GM18520 (cell line): Measurements from ENCODE around the gene MACROD2.
A peak's percentile ranks its signal among the peaks of the same experiment; 100 is the strongest.
"Not testable (repeated sequence)": the region's sequence is repeated elsewhere in the genome, so short reads cannot be mapped to it uniquely, and the experiment has no call there.

Experiments used
- ATAC-seq: cut with Tn5 transposase; IDR thresholded peaks from one replicate; pipeline ENCODE4 v1.9.1; 2021; ENCODE audit not compliant: unreplicated experiment

Gene MACROD2

DNA sequence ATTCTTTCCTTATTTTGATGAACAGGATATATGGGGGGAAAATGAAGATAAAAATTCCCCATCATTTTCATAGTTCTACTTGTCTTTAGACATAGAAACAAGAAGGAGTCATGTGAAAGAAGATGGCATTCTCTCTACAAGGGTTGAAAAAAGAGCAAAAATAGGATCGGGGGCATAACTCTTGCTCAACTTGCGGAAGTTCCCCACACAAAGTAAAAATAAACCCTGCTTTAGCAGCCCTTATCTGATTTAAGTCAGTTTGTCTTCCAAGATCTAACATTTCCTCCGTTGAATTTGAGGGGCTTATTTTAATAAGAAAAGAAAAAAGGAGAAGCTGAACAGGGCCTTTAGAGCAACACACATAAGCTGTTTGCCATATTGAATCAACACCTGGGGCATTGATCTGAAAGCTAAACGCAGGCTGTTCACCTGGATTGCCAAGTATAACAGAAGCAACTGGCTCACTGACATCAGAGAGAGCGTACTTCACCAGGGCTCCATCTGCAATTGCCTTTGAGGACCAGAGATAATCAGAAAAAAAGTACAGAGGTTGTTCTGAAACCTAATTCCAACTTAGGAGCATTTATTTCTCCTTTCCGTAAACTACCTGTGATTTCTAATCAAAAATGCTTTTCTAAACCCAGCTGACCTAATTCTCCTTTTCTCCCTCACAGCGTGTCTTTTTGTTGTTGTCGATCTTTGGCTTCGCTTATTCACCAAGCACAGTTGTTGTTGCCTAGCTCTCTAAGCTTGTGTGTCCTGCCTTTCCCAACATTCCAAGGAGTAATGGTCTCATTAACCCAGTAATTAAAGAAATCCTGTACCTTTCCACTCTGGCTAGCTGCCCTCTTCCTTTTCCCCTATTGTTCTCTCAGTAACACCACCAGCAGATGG, 2010.0 kb downstream of the MACROD2 start:
- ATAC-seq: no peak

DNA sequence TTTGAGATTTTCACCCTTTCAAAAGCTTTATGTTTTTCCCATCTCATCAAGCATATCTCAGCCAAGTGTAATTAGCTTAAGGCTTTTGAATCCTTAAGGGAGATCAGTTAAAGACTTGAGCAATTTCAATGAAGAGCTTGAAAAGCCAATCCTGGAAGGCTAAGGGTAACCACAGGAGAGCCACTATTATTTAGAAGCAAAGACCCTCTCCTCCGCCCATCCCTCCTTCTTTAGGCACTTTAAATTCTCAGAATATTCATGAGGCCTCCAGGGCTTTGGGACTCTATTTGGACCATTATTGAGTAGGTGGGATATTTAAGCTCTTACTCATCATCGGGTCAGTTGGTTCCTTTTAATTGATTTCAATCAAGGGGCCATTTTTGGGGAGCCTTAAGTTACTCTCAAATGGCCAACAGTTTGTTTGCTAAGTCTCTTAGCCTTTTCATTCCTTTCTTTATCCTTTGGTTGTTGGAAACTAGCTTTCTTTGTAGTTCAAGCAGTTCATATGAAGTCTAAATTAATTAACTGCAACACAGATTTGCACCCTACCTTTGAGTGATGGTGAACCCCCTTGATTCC, 2010.7 kb downstream of the MACROD2 start:
- no peak for ATAC-seq

DNA sequence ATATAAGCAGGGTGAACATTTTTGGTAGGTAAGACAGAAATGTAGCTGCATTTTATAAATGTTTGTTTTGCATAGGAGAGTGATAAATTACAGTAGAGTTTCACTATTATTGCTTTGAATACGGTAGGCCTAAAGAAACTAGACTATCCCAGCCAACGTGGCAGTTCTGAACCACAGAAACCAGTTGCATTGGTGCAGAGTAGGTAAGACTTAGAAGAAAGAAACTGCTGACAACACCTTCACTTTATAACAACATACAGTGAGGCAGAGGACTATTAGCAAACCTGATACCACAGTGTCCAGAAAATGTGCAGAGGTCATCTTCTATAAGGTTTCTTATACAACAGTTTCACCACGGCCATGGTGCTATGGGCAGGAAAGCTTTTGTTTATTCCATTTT, 2011.8 kb downstream of the MACROD2 start:
- ATAC-seq: peak; percentile 98

DNA sequence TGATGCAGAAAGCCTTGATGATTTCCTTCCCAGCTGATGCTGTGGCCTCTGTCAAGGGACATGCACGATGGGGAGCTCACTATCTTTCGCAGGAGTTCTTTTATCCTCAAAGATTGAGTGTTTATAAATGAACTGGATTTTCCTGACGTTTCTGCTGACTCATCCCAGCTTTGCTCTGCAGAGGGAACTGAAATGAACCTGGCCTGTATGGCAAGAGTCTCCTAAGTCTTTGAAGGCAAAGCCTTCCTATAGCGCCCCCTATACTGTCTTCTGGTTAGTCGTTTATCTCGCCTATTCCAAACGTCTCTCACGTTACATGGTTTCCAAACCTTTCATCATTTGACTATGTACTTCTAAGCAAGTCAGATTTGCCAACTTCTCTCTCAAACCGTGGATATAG, 2012.6 kb downstream of the MACROD2 start:
- no peak for ATAC-seq

DNA sequence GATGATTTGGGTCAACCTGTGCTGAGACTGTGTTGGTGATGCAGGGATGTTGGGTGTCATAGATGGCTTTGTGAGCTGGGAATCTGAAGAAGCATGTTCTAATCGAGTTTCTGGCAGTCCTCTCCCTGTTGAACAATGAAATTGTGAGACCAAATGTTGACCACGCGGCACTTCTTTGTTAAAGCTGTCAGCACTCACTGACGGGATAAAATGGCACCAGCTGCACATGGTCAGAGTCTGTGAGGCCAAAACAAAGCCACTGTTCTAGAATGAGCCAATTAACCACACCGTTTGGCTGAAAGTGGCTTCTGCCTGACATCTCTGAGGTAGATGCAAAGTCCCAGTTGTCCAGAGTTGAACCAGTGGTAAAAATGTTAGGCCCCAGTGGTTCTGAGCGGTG, 2015.7 kb downstream of the MACROD2 start:
- ATAC-seq: no peak

DNA sequence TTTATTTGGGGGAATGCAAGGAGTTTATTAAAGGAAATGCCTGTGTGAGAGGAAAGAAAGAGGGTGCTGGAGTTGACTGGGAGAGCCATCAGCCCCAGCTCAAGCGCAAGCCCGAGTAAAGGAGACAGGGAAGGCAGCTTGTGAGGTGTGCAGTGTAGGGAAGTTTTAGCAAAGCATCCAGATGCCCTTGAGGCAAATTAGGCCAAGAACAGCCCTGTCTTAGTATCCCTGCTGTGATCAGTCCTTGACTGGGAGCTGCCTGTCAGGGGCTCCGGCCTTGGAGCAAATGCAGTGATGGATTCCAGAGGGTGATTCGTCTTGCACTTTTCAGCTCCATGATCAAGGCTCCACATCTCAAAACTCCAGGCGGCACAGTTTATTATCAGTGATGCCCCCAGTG, 2016.2 kb downstream of the MACROD2 start:
- no peak for ATAC-seq

DNA sequence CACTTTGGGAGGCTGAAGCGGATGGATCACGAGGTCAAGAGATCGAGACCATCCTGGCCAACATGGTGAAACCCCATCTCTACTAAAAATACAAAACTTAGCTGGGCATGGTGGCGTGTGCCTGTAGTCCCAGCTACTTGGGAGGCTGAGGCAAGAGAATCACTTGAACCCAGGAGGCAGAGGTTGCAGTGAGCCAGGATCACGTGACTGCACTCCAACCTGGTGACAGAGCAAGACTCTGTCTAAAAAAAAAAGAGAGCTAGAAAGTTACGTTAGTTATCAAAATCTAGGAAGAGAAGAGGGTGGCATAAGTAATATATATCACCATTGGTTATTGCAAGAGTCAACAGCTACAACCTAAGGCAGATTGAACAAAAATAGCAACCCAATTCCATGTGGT, 2017.6 kb downstream of the MACROD2 start:
- not testable (repeated sequence) for ATAC-seq

DNA sequence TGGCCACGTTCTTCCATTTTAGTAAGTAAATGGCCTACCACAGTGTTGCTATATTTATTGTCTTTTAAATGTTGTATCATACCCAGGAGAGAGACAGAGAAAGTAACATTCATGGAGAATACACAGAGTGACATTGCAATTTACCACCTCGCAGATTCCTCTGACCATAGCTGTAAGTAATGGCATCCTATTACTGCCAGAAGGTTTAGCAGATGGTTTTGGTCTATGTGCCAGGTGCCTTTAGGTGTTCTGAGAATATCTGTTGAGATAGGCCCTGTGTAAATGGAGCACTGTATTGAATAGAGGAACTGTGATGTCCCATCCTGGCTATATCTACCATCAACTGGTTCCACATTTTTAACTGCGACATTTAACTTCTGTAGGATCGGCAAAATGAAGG, 2018.3 kb downstream of the MACROD2 start:
- no peak for ATAC-seq

DNA sequence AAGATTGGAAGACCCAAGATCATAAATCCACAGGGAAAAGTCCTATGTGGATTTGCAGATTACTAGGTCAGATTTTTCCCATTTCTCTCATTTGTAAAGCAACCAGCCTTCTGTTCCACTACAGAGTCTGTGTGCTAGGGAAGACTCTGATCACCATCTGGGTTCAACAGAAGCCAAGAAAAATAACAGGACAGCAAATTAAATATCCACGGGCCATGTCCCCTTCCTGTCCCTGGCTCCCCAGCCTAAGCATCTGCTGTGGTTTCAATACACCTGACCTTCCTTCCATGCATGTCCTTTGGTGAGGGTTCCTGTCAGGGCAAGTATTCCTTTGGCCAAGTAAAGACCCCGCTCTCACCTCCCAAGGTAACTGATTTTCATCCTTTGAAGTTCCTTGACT, 2019.1 kb downstream of the MACROD2 start:
- ATAC-seq: no peak

DNA sequence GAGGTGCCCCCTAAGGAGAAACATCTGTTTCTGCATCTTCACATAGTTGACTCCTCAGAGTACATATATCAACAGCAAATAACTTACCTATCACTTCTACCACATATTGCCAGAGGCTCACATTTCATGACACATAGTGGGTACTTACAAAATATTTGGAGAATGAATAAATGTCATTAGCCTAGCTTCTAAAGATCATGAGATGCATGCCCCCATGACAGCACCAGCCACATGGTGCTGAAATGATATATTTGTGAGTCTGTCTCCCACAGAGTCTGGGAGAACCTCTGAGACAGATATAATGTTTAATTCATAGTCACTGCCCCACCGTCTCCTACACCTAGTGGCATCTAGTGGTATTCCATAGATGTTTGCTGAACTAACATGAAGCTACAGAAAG, 2022.3 kb downstream of the MACROD2 start:
- ATAC-seq: no peak

DNA sequence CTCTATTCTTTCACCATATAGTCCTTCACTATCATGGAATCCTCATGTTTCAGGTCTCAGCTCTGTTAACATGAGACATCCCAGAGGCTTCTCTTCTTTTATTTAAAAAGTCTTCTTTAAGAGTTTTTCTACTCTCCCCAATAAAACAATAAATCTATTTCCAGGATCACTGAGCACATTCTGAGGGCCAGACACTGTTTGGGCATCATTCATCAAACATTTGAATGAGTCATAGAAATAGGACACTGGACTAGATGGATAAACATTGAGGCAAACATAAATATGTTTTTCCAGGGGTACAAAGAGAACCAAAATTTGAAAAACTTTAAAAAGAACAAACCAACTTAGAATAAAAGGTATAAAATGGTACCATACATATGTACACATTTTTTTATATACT, 2023.6 kb downstream of the MACROD2 start:
- no peak for ATAC-seq

DNA sequence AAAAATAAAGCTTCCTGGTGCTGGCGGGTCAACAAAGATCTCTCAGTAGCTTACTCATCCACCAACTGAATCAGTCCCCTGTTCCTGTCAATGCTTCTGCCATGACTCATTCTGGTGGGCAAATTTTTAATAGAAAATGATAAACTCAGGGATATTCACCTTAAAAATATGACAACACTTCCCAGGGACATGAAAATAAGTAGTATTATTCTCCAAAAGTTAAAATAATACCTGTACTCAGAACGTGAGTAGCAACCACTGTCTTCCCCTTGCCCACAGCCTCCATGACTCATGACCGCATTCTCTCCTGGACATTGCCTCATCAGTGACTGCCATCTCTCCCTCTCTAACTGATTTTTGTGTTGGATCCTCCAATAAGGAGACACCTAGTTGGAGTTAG, 2025.7 kb downstream of the MACROD2 start:
- ATAC-seq: no peak

DNA sequence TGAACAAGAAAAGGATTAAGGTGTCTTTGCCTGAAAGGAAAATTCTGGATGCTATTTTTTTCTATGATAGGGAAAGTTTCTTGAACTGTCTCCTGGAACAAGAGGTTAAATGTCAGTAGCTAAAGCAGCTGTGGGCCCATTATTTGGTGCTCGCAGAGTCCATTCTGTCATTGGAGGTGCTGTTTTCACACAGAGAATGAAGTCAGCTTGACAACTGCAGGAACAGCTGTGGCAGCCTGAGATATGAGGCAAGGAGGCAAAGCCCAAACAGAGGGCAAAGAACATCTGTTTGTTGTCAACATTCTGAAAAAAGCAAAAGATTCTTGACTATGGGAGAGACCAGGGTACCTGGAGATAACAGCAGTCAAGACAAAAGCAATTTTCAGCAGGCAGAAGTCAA, 2029.8 kb downstream of the MACROD2 start:
- ATAC-seq: no peak

DNA sequence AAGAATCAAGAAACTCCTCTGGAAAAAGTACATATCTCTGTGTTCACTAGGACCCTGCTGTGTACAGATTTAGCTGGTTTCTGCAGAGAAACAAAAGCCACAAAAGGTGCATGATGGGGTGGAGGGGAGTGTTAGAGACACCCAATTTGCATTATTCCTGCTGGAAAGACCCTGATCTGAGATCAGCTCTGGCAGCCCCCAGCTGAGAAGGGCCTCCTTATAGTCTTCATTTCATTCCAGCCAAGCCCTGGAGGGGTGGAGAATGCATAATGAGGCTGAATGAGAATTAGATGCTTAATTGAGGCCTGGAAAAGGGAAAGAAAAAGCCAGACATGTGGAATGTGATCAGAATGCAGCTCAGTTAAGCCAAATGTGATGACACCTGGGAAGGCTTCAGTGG, 2032.4 kb downstream of the MACROD2 start:
- ATAC-seq: no peak

DNA sequence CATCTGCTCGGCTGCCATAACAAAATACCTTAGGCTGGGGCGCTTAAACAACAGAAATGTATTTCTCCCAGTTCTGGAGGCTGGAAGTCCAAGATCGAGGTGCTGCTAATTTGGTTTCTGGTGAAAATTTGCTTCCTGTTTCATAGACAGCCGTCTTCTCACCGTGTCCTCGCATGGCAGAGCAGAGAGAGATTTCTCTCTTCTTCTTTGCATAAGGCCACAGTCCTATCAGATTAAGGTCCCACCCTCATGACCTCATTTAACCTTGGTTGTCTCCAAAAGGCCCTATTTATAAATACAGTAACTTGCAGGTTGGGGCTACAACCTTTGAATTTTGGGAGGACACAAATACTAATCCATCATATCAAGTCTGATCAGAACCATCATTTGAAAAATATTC, 2033.6 kb downstream of the MACROD2 start:
- peak; percentile 53 for ATAC-seq

DNA sequence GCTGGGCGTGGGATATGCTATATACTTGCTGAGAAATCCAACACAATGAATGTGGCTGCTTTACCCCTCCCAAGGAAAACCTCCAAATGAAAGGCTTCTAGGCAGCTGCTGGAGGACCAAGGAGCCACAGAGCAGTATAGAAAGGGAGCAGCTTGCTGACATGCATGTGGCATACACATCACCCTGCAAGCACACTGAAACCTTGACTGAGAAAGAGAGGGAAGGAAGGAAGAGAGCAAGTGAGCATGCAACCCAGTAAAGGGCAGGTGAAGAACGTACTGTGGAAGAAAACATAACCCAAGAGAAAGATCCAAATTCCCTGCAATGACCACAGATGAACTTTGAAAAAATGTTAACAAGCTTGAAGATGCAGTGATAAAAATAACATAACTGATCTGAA, 2034.9 kb downstream of the MACROD2 start:
- ATAC-seq: no peak

DNA sequence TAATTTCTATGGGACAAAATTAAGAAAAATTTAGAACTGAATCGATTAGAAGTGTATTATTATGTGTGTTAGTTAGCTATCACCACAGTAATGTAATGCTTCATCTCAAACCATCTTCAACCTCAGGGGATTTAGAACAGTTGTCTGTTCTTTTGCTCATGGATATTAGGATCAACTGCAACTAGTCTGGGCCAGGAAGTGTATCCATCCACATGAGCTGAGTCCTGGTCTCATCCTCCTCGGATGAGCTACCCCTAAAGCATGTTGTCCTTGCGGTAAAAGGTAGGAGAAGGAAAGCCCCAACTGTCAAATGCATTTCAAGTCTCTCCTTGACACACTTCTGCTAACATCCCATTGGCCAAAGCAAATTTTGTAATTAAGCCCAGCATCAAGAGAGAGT, 2040.3 kb downstream of the MACROD2 start:
- no peak for ATAC-seq

DNA sequence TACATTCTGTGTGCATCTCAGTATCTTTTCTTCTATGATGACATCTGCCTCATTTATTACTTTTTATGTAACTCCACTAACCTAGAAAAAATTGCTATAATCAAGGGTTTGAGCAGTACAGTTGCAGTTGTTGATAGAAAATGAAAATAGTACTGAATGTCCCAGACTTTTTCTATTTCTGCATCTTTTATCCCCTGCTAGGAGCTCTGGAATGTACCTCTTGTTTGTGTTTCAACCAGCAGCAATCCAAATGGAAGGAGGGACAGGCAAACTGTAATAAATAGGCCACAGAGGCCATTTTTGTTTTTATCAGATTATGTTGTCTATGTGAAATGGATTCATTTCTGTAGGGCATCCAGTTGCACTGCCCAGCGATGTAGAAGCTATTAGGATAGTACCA, 2041.0 kb downstream of the MACROD2 start:
- no peak for ATAC-seq

DNA sequence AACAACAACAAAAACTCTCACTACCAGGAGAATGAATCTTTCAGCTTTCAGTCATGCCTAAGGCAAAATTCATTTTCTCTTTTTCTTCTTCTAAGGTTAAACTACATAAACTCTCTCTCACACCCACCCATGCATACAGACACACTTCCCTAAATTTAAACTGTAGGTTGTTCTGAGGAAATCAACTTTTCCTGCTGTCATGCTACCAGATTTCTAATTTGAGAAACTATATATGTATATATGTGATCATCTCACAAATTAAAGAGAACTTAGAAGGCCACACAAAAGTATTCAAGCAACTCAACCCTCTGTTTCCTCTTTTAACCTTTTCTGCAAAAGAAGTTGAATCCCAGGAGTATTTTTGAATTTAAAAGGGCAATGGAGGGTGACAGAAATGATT, 2045.4 kb downstream of the MACROD2 start:
- ATAC-seq: no peak

DNA sequence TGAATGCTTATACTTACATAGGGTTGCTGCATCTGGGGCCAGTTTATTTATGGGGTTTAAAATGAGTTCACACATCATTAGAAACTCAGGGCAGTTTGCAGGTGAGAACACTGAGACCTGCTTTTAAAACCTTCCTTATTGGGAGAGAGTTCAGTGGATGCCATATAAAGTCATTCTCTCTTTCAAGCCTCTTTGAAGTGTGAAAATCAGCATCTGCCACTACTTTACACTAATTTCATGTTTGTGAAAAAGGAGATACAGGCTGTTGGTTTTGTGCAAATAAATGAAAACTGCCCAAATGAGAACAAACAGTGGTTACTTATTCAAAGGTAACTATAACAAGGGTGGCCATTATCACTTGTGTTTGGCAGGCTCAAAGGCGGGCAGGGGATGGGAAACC, 2047.4 kb downstream of the MACROD2 start:
- ATAC-seq: no peak

DNA sequence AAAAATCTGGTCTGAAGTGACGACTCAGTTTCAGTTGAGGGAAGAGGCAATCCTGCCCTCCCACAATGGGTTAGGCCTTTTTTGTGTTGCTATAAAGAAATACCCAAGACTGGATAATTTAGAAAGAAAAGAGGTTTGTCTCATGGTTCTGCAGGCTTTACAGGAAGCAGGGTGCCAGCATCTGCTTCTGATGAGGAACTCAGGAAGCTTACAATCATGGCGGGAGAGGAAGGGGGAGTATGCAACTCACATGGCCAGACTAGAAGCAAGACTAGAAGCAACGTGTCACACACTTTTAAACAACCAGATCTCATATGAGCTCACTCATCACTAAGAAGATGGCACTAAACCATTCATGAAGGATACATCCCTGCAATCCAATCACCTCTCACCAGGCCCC, 2048.6 kb downstream of the MACROD2 start:
- no peak for ATAC-seq

DNA sequence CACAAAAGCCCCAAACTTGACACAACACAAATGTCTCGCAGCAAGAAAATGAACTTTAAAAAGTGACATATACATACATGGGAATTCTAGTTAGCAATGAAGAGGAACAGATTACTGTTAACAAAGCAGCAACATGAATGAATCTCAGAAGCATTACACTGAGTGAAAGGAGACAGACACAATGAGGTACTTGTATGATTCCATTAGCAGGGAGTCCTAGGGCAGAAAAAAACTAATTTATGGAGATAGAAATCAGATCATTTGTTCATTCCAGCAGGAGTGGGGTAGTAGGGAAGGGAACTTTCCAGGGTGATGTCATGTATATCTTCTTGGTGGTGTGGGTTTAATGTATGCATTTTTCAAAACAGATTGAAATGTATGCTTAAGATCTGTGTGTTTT, 2053.6 kb downstream of the MACROD2 start:
- ATAC-seq: no peak
